DOHH2 (cell line): Measurements from ENCODE around the gene ENTPD2.
A peak's percentile ranks its signal among the peaks of the same experiment; 100 is the strongest.

ENCODE experiments used
- H3F3A ChIP-seq: fragments of 200-600 bp; sonication (generic), shearing (Covaris generic); 2 replicates; pipeline ENCODE4 v1.6.0; 2016; ENCODE audit warnings: antibody characterized with exemption, mild to moderate bottlenecking; ENCODE audit not compliant: control insufficient read depth, insufficient read depth
- H3K27ac ChIP-seq: fragments of 200-600 bp; sonication (generic); 2 replicates; pipeline ENCODE4 v1.5.1; 2014; ENCODE audit warnings: low read depth, mild to moderate bottlenecking, low read length, moderate library complexity
- H3K27me3 ChIP-seq: fragments of 200-600 bp; sonication (generic); 2 replicates; pipeline ENCODE4 v1.6.1; 2014; ENCODE audit warnings: mild to moderate bottlenecking, low read length, mixed read lengths; ENCODE audit not compliant: control insufficient read depth
- H3K36me3 ChIP-seq: fragments of 200-600 bp; sonication (generic); 2 replicates; pipeline ENCODE4 v1.6.1; 2014; ENCODE audit warnings: mild to moderate bottlenecking, low read length, moderate library complexity, mixed read lengths; ENCODE audit not compliant: control insufficient read depth
- H3K4me1 ChIP-seq: fragments of 200-600 bp; sonication (generic); 2 replicates; pipeline ENCODE4 v1.6.1; 2014; ENCODE audit warnings: mild to moderate bottlenecking, low read length, mixed read lengths; ENCODE audit not compliant: control insufficient read depth
- H3K4me2 ChIP-seq: fragments of 200-600 bp; sonication (generic); 2 replicates; pipeline ENCODE4 v1.6.0; 2014; ENCODE audit warnings: mild to moderate bottlenecking, low read length, moderate library complexity
- H3K4me3 ChIP-seq: fragments of 200-600 bp; sonication (generic); 2 replicates; pipeline ENCODE4 v1.5.1; 2014; ENCODE audit warnings: mild to moderate bottlenecking, low read length, mixed read lengths
- H3K79me2 ChIP-seq: fragments of 200-600 bp; sonication (generic); 2 replicates; pipeline ENCODE4 v1.6.1; 2014; ENCODE audit warnings: mild to moderate bottlenecking, low read length, mixed read lengths; ENCODE audit not compliant: control insufficient read depth
- H3K9me2 ChIP-seq: fragments of 200-600 bp; sonication (generic); replicated peaks from 2 replicates; pipeline ENCODE4 v1.6.1; 2014; ENCODE audit warnings: mild to moderate bottlenecking, low read length, mixed read lengths; ENCODE audit not compliant: control insufficient read depth
- H3K9me3 ChIP-seq: fragments of 200-600 bp; sonication (generic); 2 replicates; pipeline ENCODE4 v1.6.1; 2014; ENCODE audit warnings: antibody characterized with exemption, low read length, mixed read lengths; ENCODE audit not compliant: control insufficient read depth, insufficient read depth
- H4K20me1 ChIP-seq: fragments of 200-600 bp; sonication (generic); 2 replicates; pipeline ENCODE4 v1.6.0; 2014; ENCODE audit warnings: low read depth, mild to moderate bottlenecking, antibody characterized with exemption, low read length, moderate library complexity; ENCODE audit not compliant: control insufficient read depth, insufficient read depth
- EZH2phosphoT487 ChIP-seq: fragments of 200-600 bp; sonication (generic); IDR thresholded peaks from 2 replicates; pipeline ENCODE4 v1.6.1; 2017; ENCODE audit warnings: borderline replicate concordance, mild to moderate bottlenecking, antibody characterized with exemption, low read length, moderate library complexity, mixed read lengths
- TF ChIP-seq, protein P1 (sequence below): fragments of 200-600 bp; sonication (generic); IDR thresholded peaks from one replicate; pipeline ENCODE4 v1.5.1; 2014; ENCODE audit warnings: antibody characterized with exemption, mild to moderate bottlenecking, low read depth, low read length; ENCODE audit not compliant: poor library complexity, severe bottlenecking

The ENTPD2 gene

DNA sequence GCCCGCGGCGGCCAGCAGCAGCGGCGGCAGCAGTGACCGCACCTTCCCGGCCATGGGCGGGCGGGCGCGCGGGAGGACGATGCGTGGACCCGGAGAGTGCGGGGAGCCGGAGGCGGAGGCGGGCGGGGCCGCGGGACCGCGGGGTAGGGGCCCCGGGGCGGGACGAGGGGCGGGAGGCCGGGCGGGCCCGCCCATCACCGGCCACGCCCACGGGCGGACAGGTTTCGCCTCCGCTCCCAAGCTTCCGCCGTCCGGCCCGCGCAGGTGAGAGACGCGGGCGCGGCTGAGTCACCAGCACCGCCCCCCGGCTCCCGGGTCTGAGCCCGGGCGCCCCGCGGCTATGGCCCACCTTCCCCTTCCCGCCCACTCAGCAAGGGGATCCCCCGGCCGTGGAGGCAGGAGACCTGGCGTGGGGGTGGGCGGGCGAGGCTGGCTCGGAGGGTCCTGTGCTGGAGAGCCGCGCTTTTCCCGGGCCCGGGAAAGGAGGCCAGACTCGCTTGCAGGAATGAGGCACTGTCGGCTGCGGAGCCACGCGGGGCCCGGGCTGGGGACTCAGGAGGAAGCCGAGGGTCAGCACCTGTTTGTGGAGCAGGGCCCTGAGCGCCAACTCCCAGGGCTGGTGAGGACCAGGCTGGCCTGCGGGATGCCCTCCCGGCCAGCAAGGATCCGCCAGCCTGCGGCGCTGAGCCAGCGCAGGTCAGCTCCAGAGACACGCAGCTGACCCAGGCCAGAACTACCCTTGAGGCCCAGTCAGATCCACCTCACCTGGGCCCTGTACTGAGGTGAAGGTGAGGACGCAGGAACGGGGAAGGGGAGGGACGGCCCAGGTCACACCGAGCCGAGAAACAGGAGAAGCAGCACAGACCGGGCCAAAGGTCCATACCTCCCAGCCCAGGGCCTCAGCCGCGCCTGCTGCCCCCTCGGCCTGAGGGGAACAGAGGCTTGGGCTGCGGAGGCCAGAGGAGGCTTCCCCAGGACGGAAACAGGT is at the start of gene ENTPD2:
Gene ENTPD2 (minus strand): TSS at position 118 of the 988 bp plus-strand sequence. CDS start 64 bp downstream, at position 54.
- Histone ChIP-seq H3K4me3 (peak within 1 kb of the TSS; percentile 5; the same call in 1 of the 2 replicates), H3K9me3 (no peaks in the 10 kb centered on the region), H3K36me3 (no peaks in the 10 kb centered on the region), H4K20me1 (no peaks in the 10 kb centered on the region; the same call in 1 of the 2 replicates), H3K79me2 (no peaks in the 10 kb centered on the region), H3K27me3 (peaks cover 38% of the 10 kb centered on the region), H3K4me2 (peak within 1 kb of the TSS; percentile 29), H3K4me1 (peaks cover 3% of the 10 kb centered on the region; the same call in 1 of the 2 replicates), H3K27ac (no peak within 1 kb of the TSS), H3F3A (no peaks in the 10 kb centered on the region), H3K9me2 (no peaks in the 10 kb centered on the region)
- TF ChIP-seq, protein P1, sequence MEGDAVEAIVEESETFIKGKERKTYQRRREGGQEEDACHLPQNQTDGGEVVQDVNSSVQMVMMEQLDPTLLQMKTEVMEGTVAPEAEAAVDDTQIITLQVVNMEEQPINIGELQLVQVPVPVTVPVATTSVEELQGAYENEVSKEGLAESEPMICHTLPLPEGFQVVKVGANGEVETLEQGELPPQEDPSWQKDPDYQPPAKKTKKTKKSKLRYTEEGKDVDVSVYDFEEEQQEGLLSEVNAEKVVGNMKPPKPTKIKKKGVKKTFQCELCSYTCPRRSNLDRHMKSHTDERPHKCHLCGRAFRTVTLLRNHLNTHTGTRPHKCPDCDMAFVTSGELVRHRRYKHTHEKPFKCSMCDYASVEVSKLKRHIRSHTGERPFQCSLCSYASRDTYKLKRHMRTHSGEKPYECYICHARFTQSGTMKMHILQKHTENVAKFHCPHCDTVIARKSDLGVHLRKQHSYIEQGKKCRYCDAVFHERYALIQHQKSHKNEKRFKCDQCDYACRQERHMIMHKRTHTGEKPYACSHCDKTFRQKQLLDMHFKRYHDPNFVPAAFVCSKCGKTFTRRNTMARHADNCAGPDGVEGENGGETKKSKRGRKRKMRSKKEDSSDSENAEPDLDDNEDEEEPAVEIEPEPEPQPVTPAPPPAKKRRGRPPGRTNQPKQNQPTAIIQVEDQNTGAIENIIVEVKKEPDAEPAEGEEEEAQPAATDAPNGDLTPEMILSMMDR, result no peak
- TF ChIP-seq EZH2phosphoT487, result no peak

DNA sequence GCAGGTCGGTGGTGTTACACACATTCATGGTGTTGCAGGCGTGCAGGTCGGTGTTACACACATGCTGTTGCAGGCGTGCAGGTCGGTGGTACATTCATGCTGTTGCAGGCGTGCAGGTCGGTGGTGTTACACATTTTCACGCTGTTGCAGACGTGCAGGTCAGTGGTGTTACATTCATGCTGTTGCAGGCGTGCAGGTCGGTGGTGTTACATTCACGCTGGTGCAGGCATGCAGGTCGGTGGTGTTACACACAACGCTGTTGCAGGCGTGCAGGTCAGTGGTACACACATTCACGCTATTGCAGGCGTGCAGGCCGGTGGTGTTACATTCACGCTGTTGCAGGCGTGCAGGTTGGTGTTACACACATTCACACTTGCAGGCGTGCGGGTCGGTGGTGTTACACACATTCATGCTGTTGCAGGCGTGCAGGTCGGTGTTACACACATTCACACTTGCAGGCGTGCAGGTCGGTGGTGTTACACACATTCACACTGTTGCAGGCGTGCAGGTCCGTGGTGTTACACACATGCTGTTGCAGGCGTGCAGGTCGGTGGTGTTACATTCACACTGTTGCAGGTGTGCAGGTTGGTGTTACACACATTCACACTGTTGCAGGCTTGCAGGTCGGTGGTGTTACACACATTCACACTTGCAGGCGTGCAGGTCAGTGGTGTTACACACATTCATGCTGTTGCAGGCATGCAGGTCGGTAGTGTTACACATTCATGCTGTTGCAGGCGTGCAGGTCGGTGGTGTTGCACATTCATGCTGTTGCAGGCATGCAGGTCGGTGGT is 49.5 kb upstream of the ENTPD2 start:
- Histone ChIP-seq H3K4me3 (no peak overlapping the region), H3K79me2 (no peaks in the 10 kb centered on the region), H3K4me1 (no peaks in the 10 kb centered on the region), H3F3A (peaks cover 14% of the 10 kb centered on the region; the same call in 1 of the 2 replicates), H3K27me3 (no peaks in the 10 kb centered on the region), H3K36me3 (peaks cover 74% of the 10 kb centered on the region), H4K20me1 (no peaks in the 10 kb centered on the region), H3K27ac (no peak overlapping the region), H3K9me2 (no peaks in the 10 kb centered on the region), H3K9me3 (peaks cover 31% of the 10 kb centered on the region), H3K4me2 (no peak overlapping the region)
- TF ChIP-seq, protein P1, result no peak
- no peak for TF ChIP-seq EZH2phosphoT487

DNA sequence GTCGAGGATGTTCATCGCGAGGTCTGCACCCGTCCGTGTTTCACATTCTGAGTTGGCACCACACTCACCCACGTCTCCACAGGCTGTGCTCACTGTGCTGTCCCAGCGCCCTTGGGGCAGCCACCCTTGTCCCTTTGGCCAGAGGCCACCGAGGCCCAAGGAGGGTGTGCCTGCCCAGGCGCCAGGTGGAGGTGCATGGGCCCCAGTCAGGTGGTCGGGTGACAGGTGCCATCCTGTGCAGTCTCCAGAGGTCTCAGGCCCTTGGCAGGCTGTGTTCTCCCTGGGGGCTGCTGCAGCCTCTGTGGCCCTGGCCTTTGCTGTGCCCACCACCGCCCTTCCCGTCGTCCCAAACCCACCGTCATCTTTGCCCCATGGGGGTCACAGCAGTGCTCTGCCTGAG is 45.4 kb upstream of the ENTPD2 start:
- no peak overlapping the region for H3K27ac ChIP-seq
- no peaks in the 10 kb centered on the region for H3K9me2 ChIP-seq
- H3K27me3 ChIP-seq, result no peaks in the 10 kb centered on the region
- peaks cover 7% of the 10 kb centered on the region for H3K4me1 ChIP-seq
- H3K79me2 ChIP-seq, result no peaks in the 10 kb centered on the region
- H3F3A ChIP-seq, result peaks cover 14% of the 10 kb centered on the region; the same call in 1 of the 2 replicates
- H3K9me3 ChIP-seq, result peaks cover 31% of the 10 kb centered on the region
- H3K4me3 ChIP-seq, result no peak overlapping the region
- H3K36me3 ChIP-seq, result peaks cover 62% of the 10 kb centered on the region
- H4K20me1 ChIP-seq, result no peaks in the 10 kb centered on the region
- H3K4me2 ChIP-seq, result no peak overlapping the region
- no peak for TF ChIP-seq EZH2phosphoT487
- TF ChIP-seq, protein P1, result no peak
